Stomach (tissue), 9 donors: Measurements from ENCODE around the gene CAMKK1. TPM values are rescaled to one million over a fixed set of nuclear protein-coding genes. Genes with fewer than 3 reads are reported as not detected.

Source experiments
- DNase-seq, 2 donors: peaks; one replicate each; pipeline versions ENCODE4 v3.0.0 to v3.0.0-alpha.2; 2013 to 2019
- H3K27ac ChIP-seq, 5 donors: fragments of 200-600 bp in 4 of 5; sonication (generic) in 4 of 5; one replicate each; pipeline ENCODE4 v1.5.1; 2013 to 2019; ENCODE audit warnings: mild to moderate bottlenecking in 1 of 5, moderate library complexity in 1 of 5
- H3K27me3 ChIP-seq, 3 donors: fragments of 200-600 bp; sonication (generic); one replicate each; pipeline ENCODE4 v1.5.1; 2017 to 2019; ENCODE audit warnings: mixed run types in 1 of 3
- H3K36me3 ChIP-seq, 4 donors: fragments of 200-600 bp; sonication (generic); 1 replicate in 3 of 4; 2 replicates in 1 of 4; pipeline ENCODE4 v1.5.1; 2016 to 2019
- H3K4me1 ChIP-seq, 4 donors: fragments of 200-600 bp; sonication (generic); one replicate each; pipeline ENCODE4 v1.5.1; 2016 to 2019
- H3K4me3 ChIP-seq, 4 donors: fragments of 200-600 bp; sonication (generic) in 3 of 4; one replicate each; pipeline ENCODE4 v1.5.1; 2016 to 2019; ENCODE audit warnings: mild to moderate bottlenecking in 1 of 4
- H3K9me3 ChIP-seq, 4 donors: fragments of 200-600 bp; sonication (generic); one replicate each; pipeline ENCODE4 v1.5.1; 2016 to 2019
- EP300 ChIP-seq: sonication (generic); formaldehyde crosslinking; IDR thresholded peaks from one replicate; pipeline ENCODE4 v1.6.1; 2017; ENCODE audit warnings: antibody characterized with exemption
- POLR2A ChIP-seq, 4 donors: fragments of 450-650 bp; IDR thresholded peaks; one replicate each; pipeline ENCODE4 v1.6.1; 2016; ENCODE audit warnings: antibody characterized with exemption in 4 of 4, control low read depth in 2 of 4, mild to moderate bottlenecking in 1 of 4, moderate library complexity in 1 of 4
- POLR2AphosphoS5 ChIP-seq, 3 donors: sonication (generic); formaldehyde crosslinking; IDR thresholded peaks; one replicate each; pipeline ENCODE4 v1.6.1; 2016; ENCODE audit warnings: antibody characterized with exemption in 3 of 3
- WGBS, 5 donors: extraction: QIAGEN DNeasy Blood & Tissue Kit in 3 of 5; methylation state at CpG; one replicate each; pipeline versions ENCODE4 v1.1.5 to v1.1.7; 2013 to 2018; 5-methylcytosine and 5-hydroxymethylcytosine counted together
- intact Hi-C: fragments of 100-400 bp; cut with DNase I; formaldehyde crosslinking; loops from one replicate; pipeline ENCODE4 v1.15.1; 2023; ENCODE audit warnings: low total_unique reads
- polyA plus RNA-seq, 3 donors: library from polyadenylated mRNA; stranded (reverse); fragments of 200-250 nt; gene quantifications; one replicate each; pipeline ENCODE4 v1.2.3, GENCODE V29; 2013
- total RNA-seq, 5 donors: library from RNA; depleted of rRNA; stranded (reverse); fragments of >200 nt; gene quantifications; one replicate each; pipeline versions ENCODE4 v1.1.0 to v1.2.3, GENCODE V29; 2014 to 2016
- TF ChIP-seq, protein P1 (sequence below), 7 experiments: fragments of 450-650 bp in 4 of 7; fragments of 200-600 bp in 3 of 7; sonication (generic) in 3 of 7; IDR thresholded peaks; one replicate each; pipeline ENCODE4 v1.5.1; 2016 to 2019; ENCODE audit warnings: antibody characterized with exemption in 7 of 7, control low read depth in 2 of 7, mild to moderate bottlenecking in 1 of 7
- donor health status: healthy with polysubstance abuse.
- donor health status: Bipolar disorder and iron deficiency.
- donor health status: healthy.

The CAMKK1 gene
- total and polyA plus RNA-seq, 8 donors = 0.58 to 15.1 (median 4.6) TPM

DNA sequence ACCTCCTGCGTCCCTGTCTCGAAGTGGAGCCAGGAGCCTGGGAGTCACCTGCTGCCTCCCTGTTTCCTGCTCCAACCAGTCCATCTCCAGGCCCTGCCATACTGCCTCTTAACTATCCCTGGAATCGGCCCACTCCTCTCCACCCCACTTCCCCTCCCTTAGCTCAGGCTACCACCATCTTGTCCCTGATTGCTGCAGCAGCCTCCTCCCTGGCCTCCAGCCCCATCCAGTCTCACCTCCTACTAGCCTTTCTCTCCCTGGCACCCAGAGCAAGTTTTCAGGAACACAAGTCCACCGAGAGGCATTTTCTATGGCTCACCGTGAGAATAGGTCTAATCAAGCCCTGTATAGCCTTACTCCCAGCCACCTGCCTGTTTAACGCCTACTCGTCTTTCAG lies 865 bp upstream of the CAMKK1 start:
- H3K27me3 ChIP-seq = no peaks in the 10 kb centered on the region
- DNase-seq = no peak
- H3K27ac ChIP-seq = peak overlapping the region; percentile 82 to 88 (median 87)
- no peaks in the 10 kb centered on the region for H3K36me3 ChIP-seq
- H3K9me3 ChIP-seq = no peaks in the 10 kb centered on the region
- peak overlapping the region in 3 of 4 donors; percentile 67 to 92 (median 69) for H3K4me3 ChIP-seq
- TF ChIP-seq POLR2A (IDR thresholded peaks at IDR 0.05) (no peak), POLR2AphosphoS5 (IDR thresholded peaks at IDR 0.05) (no peak)
- intact Hi-C loops = no loop called here
- 69 to 79% (median 77%) methylated on average over 7 of the region's 7 CpGs for WGBS, 5 donors
- H3K4me1 ChIP-seq = peaks cover 60 to 71% (median 69%) of the 10 kb centered on the region in 4 donors

DNA sequence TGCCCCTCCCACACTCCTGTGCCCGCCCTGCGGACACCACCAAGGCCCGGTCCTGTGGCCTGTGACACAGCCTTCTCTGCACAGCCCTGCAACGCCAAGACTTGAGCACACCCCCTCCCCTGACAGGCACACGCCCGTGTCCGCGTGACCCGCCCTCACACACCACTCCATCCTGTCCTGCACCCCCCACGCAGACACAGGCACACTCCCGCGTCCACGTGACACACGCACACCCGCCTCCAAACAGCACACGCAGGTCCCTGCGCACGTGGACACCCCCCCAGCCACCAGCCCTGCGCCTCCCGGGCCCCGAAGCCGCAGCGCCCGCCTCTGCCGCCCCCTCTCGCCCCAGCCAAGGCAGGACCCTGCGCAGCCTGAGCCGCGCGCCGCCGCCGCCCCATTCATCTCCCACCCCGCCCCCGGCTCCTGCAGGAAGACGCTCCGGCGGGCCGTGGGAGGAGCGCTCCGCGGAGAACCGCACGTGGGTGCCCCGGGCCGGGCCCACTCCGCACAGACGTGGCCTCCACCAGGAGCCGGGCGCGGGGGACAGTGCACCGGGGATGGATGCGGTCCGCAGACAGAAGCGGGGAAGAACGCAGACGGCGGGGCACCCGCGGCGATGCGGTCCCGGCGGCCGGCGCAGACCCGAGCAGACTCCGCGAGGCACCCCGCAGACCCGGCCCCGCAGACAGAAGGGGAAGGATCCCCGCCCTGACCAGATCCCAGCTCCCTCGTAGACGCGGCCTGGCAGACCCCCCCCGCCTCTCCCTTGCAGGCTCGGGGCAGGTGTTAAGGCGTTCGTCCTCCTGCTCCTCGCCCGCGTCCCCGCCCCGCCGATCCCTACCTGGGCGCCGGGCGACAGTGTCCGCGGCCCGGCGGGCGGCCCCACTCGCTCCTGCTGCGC lies 506 bp downstream of the CAMKK1 start:
- Histone ChIP-seq H3K27ac (peak overlapping the region; percentile 42 to 88 (median 82)), H3K9me3 (no peaks in the 10 kb centered on the region), H3K27me3 (no peaks in the 10 kb centered on the region), H3K36me3 (no peaks in the 10 kb centered on the region), H3K4me3 (peak overlapping the region; percentile 67 to 92 (median 70)), H3K4me1 (peaks cover 74 to 84% (median 83%) of the 10 kb centered on the region in 4 donors)
- 0 to 1% (median 0%) methylated on average over 30 to 95 of the region's 96 CpGs for WGBS, 5 donors
- peak; percentile 65 to 89 for DNase-seq
- intact Hi-C loops = no loop called here
- TF ChIP-seq EP300 (no peak), POLR2AphosphoS5 (IDR thresholded peaks at IDR 0.05) (peak in 2 of 3 donors; percentile 55 to 64)

DNA sequence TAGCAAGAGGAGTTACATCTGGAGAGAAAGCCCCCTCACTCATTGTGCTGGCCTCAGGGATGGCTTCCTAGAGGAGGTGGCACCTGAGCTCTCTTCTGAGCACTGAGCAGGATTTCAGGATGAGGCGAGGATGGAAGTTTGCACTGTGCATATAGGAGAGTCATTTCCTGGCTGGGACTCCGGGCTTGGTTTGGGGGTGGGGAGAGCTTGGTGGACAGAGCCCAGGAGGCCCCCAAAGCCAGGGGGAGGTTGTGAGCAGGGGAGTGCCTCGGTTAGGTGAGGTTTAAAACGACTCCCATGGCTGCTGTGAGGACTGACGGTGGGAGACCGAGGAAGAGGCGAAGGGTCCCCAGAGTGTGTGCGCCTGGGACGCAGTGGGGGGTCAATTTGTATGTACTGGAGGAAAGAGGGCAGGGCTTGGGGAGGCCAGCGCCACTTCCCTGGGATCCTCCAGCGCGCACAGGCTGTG lies 1.2 kb downstream of the CAMKK1 start:
- no peak for DNase-seq
- no peaks in the 10 kb centered on the region for H3K36me3 ChIP-seq
- H3K4me1 ChIP-seq = peaks cover 78 to 91% (median 88%) of the 10 kb centered on the region in 4 donors
- intact Hi-C loops = no loop called here
- no peaks in the 10 kb centered on the region for H3K27me3 ChIP-seq
- peak overlapping the region; percentile 8 to 88 (median 82) for H3K27ac ChIP-seq
- WGBS, 5 donors = 38 to 55% (median 43%) methylated on average over 10 to 12 of the region's 12 CpGs
- TF ChIP-seq POLR2A (IDR thresholded peaks at IDR 0.05) = no peak
- TF ChIP-seq, protein P1, sequence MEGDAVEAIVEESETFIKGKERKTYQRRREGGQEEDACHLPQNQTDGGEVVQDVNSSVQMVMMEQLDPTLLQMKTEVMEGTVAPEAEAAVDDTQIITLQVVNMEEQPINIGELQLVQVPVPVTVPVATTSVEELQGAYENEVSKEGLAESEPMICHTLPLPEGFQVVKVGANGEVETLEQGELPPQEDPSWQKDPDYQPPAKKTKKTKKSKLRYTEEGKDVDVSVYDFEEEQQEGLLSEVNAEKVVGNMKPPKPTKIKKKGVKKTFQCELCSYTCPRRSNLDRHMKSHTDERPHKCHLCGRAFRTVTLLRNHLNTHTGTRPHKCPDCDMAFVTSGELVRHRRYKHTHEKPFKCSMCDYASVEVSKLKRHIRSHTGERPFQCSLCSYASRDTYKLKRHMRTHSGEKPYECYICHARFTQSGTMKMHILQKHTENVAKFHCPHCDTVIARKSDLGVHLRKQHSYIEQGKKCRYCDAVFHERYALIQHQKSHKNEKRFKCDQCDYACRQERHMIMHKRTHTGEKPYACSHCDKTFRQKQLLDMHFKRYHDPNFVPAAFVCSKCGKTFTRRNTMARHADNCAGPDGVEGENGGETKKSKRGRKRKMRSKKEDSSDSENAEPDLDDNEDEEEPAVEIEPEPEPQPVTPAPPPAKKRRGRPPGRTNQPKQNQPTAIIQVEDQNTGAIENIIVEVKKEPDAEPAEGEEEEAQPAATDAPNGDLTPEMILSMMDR (IDR thresholded peaks at IDR 0.05) = no peak
- no peak for TF ChIP-seq EP300
- no peak for TF ChIP-seq POLR2AphosphoS5 (IDR thresholded peaks at IDR 0.05)
- H3K4me3 ChIP-seq = peak overlapping the region; percentile 67 to 92 (median 70)
- no peaks in the 10 kb centered on the region for H3K9me3 ChIP-seq

DNA sequence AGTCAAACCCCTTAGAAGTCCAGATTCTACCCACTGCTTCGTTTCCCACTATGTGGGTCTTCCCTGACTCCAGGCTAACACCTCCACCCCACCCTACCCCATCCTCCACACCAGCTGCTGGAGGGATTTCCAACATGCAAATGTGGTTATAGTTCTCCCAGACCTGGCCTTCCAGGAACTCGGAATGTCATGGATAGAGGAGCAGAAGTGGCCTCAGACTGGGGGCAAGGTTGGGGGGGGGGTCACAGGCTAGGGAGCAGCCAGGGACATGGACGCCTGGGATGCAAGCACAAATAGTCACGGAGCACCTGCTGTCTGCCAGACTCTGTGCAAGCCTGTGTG lies 2.0 kb downstream of the CAMKK1 start:
- no peaks in the 10 kb centered on the region for H3K27me3 ChIP-seq
- no peaks in the 10 kb centered on the region for H3K36me3 ChIP-seq
- no peaks in the 10 kb centered on the region for H3K9me3 ChIP-seq
- DNase-seq = no peak
- intact Hi-C loops = no loop called here
- WGBS, 5 donors = 49 to 76% (median 72%) methylated on average over 4 of the region's 4 CpGs
- peaks cover 78 to 95% (median 83%) of the 10 kb centered on the region in 4 donors for H3K4me1 ChIP-seq
- H3K27ac ChIP-seq = peak overlapping the region in 4 of 5 donors; percentile 83 to 93 (median 88)
- no peak for TF ChIP-seq POLR2A (IDR thresholded peaks at IDR 0.05)
- TF ChIP-seq EP300 = no peak
- TF ChIP-seq POLR2AphosphoS5 (IDR thresholded peaks at IDR 0.05) = no peak
- TF ChIP-seq, protein P1 (IDR thresholded peaks at IDR 0.05) = no peak
- H3K4me3 ChIP-seq = no peak overlapping the region

DNA sequence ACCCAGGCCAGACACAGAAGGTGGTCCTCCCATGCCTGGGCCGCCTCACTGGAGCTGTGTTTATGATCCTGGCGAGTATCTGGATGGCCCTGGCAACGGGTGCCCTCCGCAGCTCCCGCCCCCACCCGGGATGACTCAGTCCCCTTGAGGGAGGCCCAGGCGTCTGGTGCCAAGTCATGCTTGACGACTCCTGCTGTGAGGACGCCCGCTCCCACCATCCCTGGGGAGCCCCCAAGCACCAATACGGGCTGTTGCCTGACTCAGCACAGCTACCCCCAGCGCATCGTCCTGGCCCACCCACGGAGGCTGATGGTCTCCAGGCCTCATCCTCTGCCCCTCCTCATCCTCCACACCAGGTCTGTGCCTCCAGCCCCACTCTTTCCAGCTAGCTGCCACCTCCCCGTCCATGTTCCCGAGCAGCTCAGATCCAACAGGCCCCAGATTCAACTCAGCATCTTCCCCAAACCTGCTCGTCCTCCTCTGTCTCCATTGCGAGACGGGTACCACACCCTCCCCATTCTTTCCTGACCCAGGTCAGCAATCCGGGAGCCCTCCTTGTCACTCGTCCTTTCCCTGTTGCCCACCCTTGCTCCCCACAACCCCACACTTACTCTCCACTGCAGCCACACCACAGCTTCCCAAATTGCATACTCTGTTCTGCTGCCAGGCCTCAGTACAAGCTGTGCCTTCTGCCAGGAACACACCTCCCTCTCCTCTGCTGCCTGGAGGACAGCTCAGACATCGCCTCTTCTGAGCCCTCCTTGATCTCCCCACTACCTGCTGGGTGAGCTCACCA lies 2.6 kb downstream of the CAMKK1 start:
- TF ChIP-seq POLR2AphosphoS5 (IDR thresholded peaks at IDR 0.05) (no peak), POLR2A (IDR thresholded peaks at IDR 0.05) (no peak), EP300 (no peak)
- TF ChIP-seq, protein P1 (IDR thresholded peaks at IDR 0.05) = no peak
- H3K9me3 ChIP-seq = no peaks in the 10 kb centered on the region
- WGBS, 5 donors = 66 to 79% (median 74%) methylated on average over 9 to 22 of the region's 22 CpGs
- H3K4me3 ChIP-seq = no peak overlapping the region
- H3K27ac ChIP-seq = peak overlapping the region; percentile 2 to 93 (median 87)
- intact Hi-C loops = no loop called here
- H3K4me1 ChIP-seq = peaks cover 74 to 95% (median 79%) of the 10 kb centered on the region in 4 donors
- DNase-seq = peak; percentile 41 to 78
- peaks cover 0 to 3% (median 1%) of the 10 kb centered on the region in 4 donors for H3K36me3 ChIP-seq
- no peaks in the 10 kb centered on the region for H3K27me3 ChIP-seq
